Measurements from ENCODE around the gene PCARE.

DNA sequence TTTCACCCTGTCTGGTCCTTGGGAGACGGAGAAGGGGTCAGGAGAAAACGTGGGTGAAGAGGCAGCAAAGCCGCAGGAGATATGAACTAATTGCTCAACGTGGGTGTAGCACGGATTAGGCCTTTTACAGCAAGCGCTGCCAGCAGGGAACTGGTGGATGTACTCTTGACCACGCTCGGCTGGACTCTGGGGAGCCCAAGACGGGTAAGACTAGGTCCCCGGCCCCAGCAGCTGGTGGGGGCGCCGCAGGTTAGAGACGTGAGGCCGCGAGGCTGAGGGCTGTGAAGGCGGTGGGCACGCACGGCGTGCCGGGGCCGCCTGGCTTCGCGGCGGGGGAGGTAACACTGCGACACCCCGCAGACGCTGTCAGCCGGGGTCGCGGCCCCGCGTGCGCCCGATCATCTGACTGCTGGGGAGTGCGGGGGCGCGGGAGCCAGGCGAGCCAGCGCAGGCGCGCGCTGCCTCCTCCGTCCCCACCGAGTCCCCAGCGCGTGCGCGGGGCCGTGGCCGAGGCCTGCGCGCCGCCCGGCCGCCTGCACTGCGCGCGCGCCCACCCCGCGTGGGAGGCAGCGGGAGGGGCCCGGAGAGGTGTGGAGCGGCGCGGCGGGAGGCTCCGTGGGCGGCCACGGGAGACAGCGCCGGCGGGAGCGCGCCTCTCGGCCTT is 40.8 kb upstream of the PCARE start, which contains the start of gene CLIP4:
- TF ChIP-seq, protein P1, sequence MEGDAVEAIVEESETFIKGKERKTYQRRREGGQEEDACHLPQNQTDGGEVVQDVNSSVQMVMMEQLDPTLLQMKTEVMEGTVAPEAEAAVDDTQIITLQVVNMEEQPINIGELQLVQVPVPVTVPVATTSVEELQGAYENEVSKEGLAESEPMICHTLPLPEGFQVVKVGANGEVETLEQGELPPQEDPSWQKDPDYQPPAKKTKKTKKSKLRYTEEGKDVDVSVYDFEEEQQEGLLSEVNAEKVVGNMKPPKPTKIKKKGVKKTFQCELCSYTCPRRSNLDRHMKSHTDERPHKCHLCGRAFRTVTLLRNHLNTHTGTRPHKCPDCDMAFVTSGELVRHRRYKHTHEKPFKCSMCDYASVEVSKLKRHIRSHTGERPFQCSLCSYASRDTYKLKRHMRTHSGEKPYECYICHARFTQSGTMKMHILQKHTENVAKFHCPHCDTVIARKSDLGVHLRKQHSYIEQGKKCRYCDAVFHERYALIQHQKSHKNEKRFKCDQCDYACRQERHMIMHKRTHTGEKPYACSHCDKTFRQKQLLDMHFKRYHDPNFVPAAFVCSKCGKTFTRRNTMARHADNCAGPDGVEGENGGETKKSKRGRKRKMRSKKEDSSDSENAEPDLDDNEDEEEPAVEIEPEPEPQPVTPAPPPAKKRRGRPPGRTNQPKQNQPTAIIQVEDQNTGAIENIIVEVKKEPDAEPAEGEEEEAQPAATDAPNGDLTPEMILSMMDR (IDR thresholded peaks at IDR 0.05; ENCODE audit: low read length) = no peak
- TF ChIP-seq EZH2phosphoT487 (IDR thresholded peaks at IDR 0.05; ENCODE audit: low read length) = no peak
- no peak for TF ChIP-seq EZH2 (optimal IDR thresholded peaks at IDR 0.05; ENCODE audit: low read depth, low read length)
